Mesothelial cell of epicardium (in vitro differentiated cells): ENCODE measurements around the gene ZNF496. TPM values are rescaled to one million over a fixed set of nuclear protein-coding genes. Genes with fewer than 3 reads are reported as not detected.

ENCODE experiments used
- DNase-seq, 2 experiments: peaks; one replicate each; pipeline ENCODE4 v3.0.0; 2021; ENCODE audit warnings: low spot score in 2 of 2; ENCODE audit not compliant: unreplicated experiment in 2 of 2
- H3K27ac Mint-ChIP-seq: 2 replicates; pipeline ENCODE4 v1.8.0; 2021; ENCODE audit warnings: mixed read lengths
- H3K27me3 Mint-ChIP-seq: 2 replicates; pipeline ENCODE4 v1.8.0; 2021; ENCODE audit warnings: low read depth, mixed read lengths
- H3K36me3 Mint-ChIP-seq: 2 replicates; pipeline ENCODE4 v1.8.0; 2021; ENCODE audit warnings: mixed read lengths
- H3K4me1 Mint-ChIP-seq: 2 replicates; pipeline ENCODE4 v1.8.0; 2021; ENCODE audit warnings: mixed read lengths
- H3K4me3 Mint-ChIP-seq: 2 replicates; pipeline ENCODE4 v1.8.0; 2021; ENCODE audit warnings: mild to moderate bottlenecking, moderate library complexity, mixed read lengths
- H3K9me3 Mint-ChIP-seq: 2 replicates; pipeline ENCODE4 v1.8.0; 2021; ENCODE audit warnings: mixed read lengths
- CTCF ChIP-seq: fragments of 200-600 bp; sonication (generic); IDR thresholded peaks from one replicate; pipeline ENCODE4 v1.5.0; 2021; ENCODE audit warnings: antibody characterized with exemption; ENCODE audit not compliant: unreplicated experiment
- total RNA-seq: library from RNA; stranded (reverse); gene quantifications from 3 replicates; pipeline ENCODE4 v1.2.1, GENCODE V29; 2021

Gene ZNF496
- total RNA-seq, 1 donor from 2014 or later = 69.0 TPM

GRCh38 chr1:247303216-247303615 lies 28.5 kb downstream of the ZNF496 start:
- no peak for TF ChIP-seq CTCF
- H3K4me1 Mint-ChIP-seq = no peaks in the 10 kb centered on the region
- H3K27ac Mint-ChIP-seq = no peak overlapping the region
- no peak overlapping the region for H3K4me3 Mint-ChIP-seq
- no peak for DNase-seq
- no peaks in the 10 kb centered on the region for H3K9me3 Mint-ChIP-seq
- peaks cover 68% of the 10 kb centered on the region for H3K36me3 Mint-ChIP-seq
- H3K27me3 Mint-ChIP-seq = no peaks in the 10 kb centered on the region

- no peak for TF ChIP-seq CTCF
- H3K27me3 Mint-ChIP-seq = no peaks in the 10 kb centered on the region
- no peak overlapping the region for H3K27ac Mint-ChIP-seq
- no peaks in the 10 kb centered on the region for H3K9me3 Mint-ChIP-seq
- no peak overlapping the region for H3K4me3 Mint-ChIP-seq
- H3K36me3 Mint-ChIP-seq = peaks cover 53% of the 10 kb centered on the region
- no peaks in the 10 kb centered on the region for H3K4me1 Mint-ChIP-seq
- no peak for DNase-seq
Measured at GRCh38 chr1:247301176-247301540, 30.5 kb downstream of the ZNF496 start.

GRCh38 chr1:247300491-247301175 lies 31.0 kb downstream of the ZNF496 start:
- Mint-ChIP-seq H3K27me3 (no peaks in the 10 kb centered on the region), H3K4me1 (no peaks in the 10 kb centered on the region), H3K27ac (no peak overlapping the region), H3K36me3 (peaks cover 52% of the 10 kb centered on the region), H3K9me3 (no peaks in the 10 kb centered on the region), H3K4me3 (no peak overlapping the region)
- no peak for DNase-seq
- no peak for TF ChIP-seq CTCF

GRCh38 chr1:247299723-247300381 lies 31.8 kb downstream of the ZNF496 start:
- Mint-ChIP-seq H3K36me3 (peaks cover 45% of the 10 kb centered on the region), H3K27ac (no peak overlapping the region), H3K4me3 (no peak overlapping the region), H3K4me1 (no peaks in the 10 kb centered on the region), H3K9me3 (no peaks in the 10 kb centered on the region), H3K27me3 (no peaks in the 10 kb centered on the region)
- DNase-seq = no peak
- no peak for TF ChIP-seq CTCF

- Mint-ChIP-seq H3K27me3 (no peaks in the 10 kb centered on the region), H3K9me3 (no peaks in the 10 kb centered on the region), H3K4me1 (no peaks in the 10 kb centered on the region), H3K27ac (no peak overlapping the region), H3K4me3 (no peak overlapping the region), H3K36me3 (peaks cover 36% of the 10 kb centered on the region)
- TF ChIP-seq CTCF = no peak
- DNase-seq = no peak
Measured at GRCh38 chr1:247298701-247299100, 33.0 kb downstream of the ZNF496 start.
